HUDEP-2 (cell line): Measurements from ENCODE around the gene SULF2.

ENCODE experiments used
- DNase-seq, 76 experiments: peaks; one replicate each; lab custom pipeline; 2025; ENCODE audit not compliant: unreplicated experiment in 76 of 76; lab: John Stamatoyannopoulos, UW

SULF2 gene

DNA sequence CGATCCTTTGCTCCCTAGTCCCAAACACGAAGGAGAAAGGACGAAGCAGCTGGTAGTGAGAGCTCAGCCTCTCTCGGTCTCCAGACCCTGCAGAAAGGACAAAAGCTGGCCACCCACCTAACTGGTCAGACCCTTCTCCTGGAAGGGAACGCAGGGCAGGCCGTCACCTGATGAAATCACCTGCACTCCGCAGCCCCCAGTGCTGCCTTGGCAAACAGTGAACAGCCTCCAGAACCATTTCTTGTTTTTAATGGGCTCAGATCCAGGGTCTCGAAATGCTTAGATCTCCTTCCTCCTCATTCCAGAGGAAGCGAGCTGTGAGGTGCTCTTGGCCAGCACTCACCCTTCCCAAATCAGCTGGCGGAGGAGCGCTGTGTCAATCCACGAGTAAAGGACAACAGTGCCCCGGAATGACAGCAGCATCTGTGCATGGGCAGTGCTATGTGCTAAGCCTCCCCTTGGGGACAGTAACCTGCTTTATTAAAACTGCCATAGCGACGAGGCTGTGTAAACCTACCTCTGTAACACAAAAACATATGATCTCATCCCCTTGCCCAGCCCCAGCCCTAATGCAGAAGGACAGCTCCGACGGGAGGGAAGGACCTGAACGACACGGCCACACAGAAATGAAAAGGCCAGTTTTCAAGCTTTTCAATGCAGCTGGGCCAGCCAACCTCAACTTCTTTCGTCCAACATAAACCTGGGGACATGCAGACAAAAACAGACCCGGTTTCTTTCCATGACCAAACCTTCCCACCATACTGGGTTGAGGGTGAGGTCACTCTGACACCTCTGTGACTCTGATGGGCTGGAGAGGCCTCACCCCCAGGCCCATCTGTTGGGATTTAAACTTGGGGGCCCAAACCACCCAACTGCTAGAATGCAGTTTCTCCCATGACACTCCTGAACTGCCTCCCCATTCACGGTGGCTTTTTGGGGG lies 43.3 kb downstream of the SULF2 start:
- DNase-seq, result no peak

DNA sequence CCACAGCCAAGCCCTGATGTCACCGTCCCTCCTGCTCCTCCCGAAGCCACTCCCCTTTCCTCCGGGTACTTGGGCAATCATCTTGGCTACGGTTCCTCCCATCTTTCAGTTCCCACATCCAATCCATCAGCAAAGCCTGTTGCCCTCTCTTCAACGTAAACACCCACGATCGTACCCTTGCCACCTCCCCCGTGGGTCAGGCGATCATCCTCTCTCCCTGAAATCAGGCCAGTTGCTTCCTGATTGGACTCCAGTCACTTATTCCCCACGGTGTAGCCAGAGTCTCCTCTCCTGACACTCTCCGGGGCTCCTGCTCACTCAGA lies 44.5 kb downstream of the SULF2 start:
- DNase-seq, result no peak

DNA sequence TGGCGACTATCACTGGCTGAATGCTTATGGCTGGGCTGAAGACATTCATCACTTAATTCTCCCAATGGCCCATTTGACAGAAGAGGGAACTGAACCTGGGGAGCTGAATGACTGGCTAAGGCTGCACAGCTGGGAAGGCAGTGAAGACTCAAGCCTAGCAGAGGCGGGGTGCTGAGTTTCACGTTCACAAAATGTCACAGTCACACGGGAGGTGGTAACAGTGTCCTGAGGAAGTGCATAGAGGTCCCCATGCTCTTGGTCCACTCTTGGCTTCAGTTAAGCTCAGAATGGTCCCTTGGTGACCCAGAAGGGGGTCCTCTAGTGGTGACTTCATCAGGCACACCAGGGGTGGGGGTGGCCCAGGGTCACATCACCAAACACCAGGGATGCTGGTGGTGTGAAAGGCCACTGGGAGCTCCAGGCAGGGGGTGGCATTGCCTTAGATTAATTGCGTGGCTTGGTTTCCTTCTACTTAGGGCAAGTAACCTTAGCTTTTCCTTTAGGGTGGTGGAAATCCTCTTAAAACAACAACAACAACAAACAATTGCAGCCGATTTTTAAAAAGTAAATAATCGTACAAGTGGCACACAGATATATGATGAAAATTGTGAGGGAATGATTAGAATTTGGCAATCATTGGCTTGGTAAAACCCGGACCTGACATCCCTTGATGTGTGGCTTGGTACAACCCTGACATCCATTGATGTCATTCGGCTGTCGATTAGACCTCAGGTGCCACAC lies 45.0 kb downstream of the SULF2 start:
- no peak for DNase-seq

DNA sequence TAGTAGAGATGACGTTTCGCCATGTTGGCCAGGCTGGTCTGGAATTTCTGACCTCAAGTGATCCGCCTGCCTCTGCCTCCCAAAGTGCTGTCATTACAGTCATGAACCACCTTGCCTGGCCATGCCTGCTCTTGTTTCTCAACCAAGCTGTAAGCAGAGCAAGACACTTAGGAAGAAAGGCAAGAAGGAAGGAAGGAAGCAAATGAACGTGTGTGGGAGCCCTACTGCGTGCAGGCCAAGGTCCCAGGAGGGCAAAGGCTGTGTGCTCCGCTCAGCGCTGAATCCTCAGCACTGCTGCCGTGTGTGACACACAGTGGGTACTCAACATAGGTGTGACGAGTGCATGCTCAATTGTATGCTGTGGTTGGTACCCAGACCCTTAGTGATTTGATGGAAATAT lies 47.4 kb downstream of the SULF2 start:
- no peak for DNase-seq

DNA sequence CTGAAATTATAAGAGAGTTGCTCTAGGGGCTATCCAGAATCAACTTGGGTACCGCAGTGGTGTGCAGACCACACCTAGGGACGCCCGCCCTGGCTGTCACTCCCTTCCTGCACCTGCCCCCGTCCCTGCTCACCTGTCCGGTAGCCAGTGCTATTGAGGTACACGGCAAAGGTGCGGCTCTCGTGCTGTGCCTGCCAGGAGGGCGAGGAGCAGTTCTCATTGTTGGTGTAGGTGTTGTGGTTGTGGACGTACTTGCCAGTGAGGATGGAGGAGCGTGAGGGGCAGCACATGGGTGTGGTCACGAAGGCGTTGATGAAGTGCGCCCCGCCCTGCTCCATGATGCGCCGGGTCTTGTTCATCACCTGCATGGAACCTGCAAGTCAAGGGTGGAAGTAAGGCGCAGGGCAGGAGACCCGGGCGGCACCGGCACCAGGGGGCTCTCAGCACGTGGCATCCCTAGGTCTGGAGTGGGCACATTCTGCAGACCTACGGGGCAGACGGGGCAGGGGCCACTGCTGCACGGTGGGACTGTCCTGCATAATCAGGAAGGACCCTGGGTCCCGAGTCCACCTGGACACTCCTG lies 48.6 kb downstream of the SULF2 start:
- no peak for DNase-seq

DNA sequence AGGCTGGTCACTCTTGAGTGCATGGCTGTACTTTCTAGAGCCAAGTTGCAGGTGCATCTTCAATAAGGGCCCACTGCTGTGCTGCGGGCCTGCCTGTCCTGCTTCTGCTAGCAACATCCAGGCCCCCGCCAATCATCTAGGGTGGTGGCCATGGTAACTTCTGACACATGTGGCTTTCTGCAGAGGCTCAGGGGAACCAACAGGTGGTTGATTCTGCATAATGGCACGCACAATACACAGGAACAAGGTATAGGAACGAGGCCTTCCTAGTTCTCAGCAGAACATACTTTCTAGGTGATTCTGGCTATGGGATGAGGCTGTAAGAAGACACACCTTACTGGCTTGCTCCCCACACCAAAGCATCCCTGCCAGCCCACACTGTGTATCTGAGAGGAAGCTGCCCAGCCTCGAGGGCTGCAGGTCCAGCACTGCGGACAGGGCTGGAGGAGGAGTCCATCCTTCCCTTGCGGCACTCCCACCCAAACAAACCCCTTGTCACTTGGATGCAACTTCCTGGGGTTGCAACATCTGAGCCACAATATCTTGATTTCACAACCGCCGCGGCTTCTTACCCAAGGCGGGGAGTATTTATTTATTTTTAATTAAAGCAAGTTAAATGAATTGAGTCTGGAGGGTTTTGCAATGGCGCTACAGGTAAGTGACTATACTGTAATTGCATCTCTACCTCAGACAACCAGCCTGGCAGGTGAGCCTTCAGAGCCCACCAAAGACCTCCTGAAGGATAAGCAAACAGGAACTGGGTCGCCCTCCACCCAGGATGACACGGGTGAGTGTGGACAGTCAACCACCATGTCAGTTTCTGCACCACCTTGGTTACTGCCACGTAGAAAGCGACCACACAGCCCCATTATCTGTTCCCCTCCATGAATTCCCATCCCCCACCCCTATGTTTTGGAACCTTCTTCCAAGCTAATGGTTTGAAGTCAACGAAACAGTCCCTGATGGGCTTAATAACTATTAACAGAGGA lies 49.6 kb downstream of the SULF2 start:
- DNase-seq, result no peak

DNA sequence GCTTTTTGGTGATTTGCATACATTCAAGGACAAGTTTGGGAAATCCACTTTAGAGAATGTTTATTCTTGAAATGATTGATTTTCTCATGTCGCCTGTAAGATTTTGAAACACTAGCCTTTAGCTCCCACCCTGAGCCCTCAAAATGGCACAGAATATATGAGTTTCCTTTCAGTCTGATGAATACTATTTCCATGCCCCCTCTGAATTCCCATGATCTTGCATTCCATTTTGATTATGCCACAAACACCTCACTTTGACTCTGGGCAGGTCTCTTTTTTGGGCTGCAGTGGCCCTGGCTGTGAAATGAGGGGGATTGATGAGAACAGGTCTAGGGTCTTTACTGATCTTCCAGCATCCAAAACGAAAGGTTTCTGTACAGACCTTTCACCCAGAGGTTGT lies 50.4 kb downstream of the SULF2 start:
- no peak for DNase-seq

DNA sequence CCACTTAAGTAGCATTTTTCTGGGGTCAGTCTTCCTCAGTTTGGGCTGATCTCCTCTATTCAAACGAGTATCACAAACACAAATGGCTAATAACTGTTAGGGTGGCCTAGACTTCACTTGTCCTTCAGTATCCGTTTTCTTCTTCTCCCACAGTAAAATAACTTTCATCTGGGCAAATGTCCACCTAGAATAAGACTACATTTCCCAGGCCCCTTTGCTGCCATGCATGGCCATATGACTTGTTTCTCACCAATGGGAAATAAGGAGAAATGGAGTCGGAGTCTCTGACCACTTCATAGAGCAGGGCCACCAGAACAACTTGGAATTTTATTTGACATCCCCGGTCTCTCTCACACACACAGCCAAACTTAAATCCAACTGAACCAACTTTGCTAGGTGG lies 51.4 kb downstream of the SULF2 start:
- DNase-seq, result no peak

DNA sequence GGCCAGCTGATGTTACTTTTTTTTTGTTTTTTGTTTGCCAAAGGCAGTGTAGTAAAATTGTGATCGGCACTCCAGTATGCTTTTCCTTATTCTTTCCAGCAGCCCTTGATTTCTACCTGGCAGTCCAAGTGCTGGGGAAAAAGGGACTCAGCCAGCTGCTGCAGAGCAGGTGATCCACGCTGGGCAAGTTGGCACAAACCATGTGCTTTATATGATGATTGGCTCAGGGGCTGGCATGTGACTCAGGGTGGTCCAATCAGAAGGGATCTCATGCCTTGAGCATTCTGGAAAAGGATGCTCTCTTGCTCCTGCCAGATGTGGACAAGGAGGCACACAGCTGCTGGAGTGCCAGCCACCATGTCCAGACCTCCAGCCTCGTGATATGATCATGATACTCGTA lies 54.5 kb downstream of the SULF2 start:
- no peak for DNase-seq

DNA sequence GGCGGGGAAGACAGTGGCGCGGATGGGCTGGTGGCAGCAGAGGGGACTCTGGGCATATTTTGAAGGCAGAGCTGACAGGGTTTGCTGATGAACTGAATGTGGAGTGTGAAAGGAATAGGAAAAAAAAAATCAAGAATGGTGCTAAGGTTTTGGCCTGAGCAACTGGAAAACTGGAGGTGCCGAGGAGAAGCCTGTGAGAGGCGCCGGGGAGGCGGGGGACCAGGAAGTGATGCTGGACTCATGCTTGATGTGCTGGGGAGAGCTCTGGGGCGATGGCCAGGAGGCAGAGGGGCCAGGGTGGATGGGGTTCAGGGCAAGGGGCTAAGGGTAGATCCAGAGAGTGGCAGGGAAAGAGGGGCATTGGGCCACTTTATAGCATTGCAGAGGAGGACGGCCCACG lies 55.8 kb downstream of the SULF2 start:
- DNase-seq, result no peak

DNA sequence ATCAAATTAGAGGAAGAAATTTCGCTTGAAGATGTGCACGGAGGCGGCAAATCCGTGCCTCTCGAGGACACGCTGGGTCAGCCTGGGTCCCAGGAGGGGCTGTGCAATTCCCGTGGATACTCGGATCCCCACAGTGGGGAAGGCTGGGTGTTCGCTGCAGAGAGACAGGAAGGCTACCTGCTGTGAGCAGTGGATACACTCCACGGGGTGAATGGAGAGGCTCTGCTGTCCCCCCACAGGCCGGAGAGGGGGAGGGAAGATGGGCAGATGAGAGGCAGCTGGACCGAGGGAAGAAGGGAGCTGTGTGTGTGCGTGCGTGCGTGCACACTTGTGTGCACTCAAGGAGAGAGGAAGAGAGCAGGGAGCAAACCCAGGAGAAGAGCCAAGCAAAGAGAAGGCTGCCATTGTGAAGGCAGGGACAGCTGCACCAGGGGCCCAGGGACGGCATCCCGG lies 57.3 kb downstream of the SULF2 start:
- DNase-seq, result no peak

DNA sequence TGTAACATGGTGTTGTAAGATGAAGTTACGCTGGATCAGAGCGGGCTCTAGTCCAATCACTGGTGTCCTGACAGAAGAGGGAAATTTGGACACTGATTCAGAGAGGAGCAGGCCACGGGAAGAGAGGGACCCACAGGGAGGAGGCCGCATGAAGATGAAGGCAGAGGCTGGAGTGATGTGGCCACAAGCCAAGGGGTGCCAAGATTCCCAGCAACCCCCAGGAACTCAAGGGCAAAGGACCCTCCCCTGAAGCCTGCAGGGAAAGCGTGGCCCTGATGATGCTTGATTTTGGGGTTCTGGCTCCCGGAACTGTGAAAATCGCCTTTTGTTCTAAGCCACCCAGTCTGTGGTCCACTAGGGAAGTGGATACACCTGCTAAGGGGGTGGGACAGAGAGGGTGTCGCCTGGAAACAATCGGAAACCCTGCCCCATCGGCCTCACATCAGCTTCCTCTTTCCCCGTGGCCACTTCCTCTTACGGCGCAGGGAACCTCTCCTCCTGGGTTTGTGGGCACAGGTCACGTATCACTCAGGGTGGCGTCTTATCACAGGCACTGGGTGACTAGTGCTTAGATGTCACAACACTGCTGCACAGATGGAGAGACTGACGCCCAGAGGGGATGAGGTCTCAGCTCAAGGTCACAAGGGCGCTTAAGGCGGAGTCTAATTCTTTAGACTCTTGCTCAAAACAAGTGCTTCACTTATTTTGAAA lies 58.0 kb downstream of the SULF2 start:
- peak in 25 of 76 experiments; percentile 3 to 45 (median 16) for DNase-seq

DNA sequence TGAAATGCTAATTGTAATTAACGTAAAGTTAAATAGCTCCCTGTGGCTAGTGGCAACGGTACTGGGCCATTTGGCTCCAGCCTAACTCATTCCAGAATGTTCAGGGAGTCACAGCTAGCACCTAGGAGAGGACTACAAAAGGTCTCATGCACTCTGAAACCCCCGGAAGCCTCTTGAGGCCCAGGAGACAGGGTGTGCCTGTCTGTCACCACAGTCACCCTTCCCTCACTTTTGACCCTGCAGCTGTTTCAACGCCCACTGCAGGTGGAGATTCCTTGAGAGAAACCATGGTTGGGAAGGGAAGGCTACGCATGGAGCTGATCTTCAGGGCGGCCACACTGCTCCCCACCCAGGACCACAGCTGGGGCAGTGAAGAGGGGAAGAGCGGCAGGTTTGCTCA lies 58.6 kb downstream of the SULF2 start:
- no peak for DNase-seq

DNA sequence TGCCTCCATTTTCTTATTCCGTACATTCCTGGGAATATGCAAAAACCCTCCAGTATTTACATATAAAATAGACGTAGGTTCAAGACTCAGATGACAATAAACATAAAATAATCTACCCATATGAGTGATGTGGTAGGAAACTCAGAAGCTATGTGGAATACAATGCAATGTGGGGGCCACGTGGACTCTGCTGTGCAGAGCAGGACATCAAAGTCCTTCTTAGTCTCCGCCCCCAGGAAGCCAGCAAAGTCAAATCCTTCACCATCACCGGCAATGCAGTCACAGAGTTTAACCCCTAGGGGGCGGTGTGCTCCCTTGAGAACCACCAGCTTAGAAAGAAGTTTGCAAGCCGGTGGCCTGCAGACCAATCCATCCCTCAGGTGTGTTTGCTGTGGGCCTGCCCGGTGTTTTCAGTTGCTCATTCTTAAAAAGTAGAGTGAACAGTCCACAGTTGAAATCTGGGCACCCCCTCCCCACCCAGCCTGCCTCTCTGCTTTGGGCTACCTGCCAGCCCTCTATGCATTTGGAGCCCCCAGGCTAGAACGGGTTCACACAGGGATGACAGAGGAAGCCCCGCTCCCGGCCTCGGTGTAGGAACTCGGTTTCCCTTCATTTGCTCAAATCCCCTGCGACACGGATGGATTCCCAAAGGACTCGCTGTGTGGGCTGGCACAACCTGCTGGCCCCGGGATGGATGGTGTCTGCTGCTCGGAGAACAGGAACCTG lies 59.9 kb downstream of the SULF2 start:
- DNase-seq, result peak in 69 of 76 experiments; percentile 8 to 80 (median 43)

DNA sequence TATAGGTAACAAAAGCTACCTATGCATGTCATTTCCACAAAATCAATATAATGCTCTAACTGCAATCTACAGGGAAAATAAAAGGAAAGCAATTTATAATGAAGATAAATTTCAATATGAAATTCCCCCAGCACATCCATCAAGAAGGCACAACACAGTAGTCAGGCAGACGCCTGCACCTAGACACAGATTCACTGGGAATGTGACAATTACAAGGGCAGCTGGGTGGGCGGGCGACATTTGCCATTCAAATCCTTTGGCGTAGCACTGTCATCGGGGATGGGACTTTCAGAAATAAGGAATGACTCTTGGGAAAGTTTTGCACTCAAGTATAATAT lies 60.4 kb downstream of the SULF2 start:
- no peak for DNase-seq

DNA sequence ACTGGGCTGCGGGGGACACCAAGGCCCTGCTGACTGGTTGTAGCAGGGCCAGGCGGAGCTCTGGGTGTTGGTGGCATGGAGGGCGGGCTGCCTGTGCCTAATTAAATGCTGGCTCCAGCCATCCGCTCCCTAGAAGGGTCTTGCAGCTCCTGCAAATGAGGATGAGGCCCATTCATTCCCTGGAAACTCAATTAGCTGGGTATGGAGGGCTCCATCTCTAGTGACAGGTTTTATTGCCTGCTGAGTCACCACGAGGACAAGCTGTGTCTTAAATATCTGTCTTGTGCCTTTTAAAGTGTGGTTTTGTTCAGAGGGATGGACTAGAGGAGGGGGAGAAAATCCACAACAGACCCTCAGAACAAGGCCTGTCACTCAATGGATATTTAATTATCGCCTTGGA lies 60.9 kb downstream of the SULF2 start:
- no peak for DNase-seq

DNA sequence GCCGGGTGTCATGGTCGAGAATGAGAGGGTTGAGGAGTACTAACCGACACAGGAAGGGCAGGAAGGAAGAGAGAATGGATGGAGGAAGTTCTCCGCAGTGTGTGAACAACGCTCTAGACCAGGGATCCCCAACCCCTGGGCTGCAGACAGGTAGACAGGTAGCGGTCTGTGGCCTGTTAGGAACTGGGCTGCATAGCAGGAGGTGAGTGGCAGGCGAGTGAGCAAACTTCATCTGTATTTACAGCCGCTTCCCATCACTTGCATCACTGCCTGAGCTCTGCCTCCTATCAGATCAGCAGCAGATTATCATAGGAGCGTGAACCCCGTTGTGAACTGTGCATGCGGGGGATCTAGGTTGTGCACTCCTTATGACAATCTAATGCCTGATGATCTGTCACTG lies 62.0 kb downstream of the SULF2 start:
- DNase-seq, result no peak

DNA sequence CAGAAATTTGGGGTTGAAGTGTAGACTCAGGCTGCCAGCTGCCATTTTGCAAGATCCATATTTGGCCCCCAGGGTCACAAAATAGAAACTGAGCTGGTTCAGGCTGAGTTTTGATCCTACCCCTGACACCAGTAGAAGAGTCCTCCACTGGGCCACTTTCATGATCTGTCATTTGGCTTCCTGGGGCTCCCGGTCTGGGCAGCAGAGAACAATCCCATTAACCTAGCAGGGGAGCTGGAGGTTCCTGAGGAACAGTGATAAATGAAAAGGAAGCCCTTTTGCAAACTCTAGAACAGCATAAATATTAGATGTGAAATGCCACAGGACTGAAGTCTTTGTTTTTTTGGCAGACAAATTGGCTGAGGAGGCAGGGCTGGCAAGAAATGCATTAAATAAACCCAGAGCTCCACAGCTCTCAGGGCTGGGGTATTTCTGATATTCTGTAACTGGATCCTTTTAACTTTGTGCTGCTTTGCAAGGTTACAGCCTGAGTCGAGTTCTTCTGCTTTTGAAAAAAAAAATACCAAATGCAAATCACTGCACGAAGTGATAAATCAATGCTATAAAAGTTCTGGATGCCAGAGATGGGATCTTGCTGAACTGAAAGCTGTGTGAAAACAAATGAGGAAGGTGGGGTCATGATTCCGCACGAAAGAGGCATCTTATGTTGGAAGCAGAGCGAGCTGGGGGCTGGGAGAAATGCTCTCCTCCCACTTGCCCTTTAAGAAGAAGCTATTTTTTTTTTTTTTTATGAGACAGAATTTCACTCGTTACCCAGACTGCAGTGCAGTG lies 64.4 kb downstream of the SULF2 start:
- DNase-seq, result no peak

DNA sequence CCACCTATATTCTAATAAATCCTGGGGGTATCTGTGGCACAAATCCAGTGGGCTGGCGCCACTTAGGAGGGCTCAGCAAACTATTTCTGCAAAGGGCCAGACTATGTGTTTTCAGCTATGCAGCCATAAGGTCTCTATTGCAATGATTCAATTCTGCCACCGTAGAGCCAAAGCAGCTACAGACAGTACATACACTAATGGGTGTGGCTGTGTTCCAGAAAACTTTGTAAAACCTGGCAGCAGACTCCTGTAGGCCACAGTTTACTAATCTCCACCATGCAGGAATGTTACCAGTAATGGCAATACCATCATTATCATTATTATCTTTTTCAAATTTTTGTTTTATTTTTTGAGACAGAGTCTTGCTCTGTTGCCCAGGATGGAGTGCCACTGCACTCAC lies 65.7 kb downstream of the SULF2 start:
- no peak for DNase-seq
